Gastrocnemius medialis (tissue), 4 donors: ENCODE measurements around the gene TTC23.

ENCODE experiments used
- POLR2A ChIP-seq, 2 donors: fragments of 450-650 bp; IDR thresholded peaks; one replicate each; pipeline ENCODE4 v1.6.1; 2017; ENCODE audit warnings: antibody characterized with exemption in 2 of 2, mild to moderate bottlenecking in 2 of 2, moderate library complexity in 2 of 2
- TF ChIP-seq, protein P1 (sequence below), 5 experiments: fragments of 450-650 bp in 3 of 5; fragments of 200-600 bp in 2 of 5; sonication (generic) in 2 of 5; IDR thresholded peaks in 4 of 5; conservative IDR thresholded peaks in 1 of 5; 1 replicate in 4 of 5; 2 replicates in 1 of 5; pipeline ENCODE4 v1.5.1; 2016 to 2019; ENCODE audit warnings: antibody characterized with exemption in 5 of 5, mild to moderate bottlenecking in 3 of 5, moderate library complexity in 3 of 5

DNA sequence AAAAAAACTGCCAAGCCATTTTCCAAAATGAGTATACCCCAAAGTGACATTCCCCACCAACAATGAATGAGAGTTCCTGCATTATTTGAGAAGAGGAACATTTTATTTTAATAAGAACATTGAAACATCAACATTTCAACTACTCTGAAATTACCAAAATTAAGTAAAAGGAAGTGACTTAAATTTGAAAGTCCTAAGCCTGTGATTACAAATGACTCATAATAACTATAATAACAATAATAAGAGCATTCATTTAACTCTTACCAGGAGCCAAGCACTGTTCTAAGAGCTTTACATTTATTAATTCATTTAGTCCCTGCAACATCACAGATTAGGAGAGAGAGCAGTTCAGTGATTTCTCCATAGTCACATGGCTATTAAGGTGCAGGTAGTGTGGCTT is 34.3 kb upstream of the TTC23 start:
- TF ChIP-seq POLR2A (IDR thresholded peaks at IDR 0.05), result no peak
- TF ChIP-seq, protein P1, sequence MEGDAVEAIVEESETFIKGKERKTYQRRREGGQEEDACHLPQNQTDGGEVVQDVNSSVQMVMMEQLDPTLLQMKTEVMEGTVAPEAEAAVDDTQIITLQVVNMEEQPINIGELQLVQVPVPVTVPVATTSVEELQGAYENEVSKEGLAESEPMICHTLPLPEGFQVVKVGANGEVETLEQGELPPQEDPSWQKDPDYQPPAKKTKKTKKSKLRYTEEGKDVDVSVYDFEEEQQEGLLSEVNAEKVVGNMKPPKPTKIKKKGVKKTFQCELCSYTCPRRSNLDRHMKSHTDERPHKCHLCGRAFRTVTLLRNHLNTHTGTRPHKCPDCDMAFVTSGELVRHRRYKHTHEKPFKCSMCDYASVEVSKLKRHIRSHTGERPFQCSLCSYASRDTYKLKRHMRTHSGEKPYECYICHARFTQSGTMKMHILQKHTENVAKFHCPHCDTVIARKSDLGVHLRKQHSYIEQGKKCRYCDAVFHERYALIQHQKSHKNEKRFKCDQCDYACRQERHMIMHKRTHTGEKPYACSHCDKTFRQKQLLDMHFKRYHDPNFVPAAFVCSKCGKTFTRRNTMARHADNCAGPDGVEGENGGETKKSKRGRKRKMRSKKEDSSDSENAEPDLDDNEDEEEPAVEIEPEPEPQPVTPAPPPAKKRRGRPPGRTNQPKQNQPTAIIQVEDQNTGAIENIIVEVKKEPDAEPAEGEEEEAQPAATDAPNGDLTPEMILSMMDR (IDR thresholded peaks at IDR 0.05 in 4 of 5, conservative IDR thresholded peaks at IDR 0.05 in 1 of 5), result no peak
